Esophagus squamous epithelium (tissue), 4 donors: Measurements from ENCODE around the gene TNS1.

ENCODE experiments used
- CTCF ChIP-seq, 6 experiments: fragments of 450-650 bp in 4 of 6; fragments of 200-600 bp in 2 of 6; sonication (generic) in 2 of 6; IDR thresholded peaks; one replicate each; pipeline ENCODE4 v1.5.1; 2016 to 2019; ENCODE audit warnings: antibody characterized with exemption in 6 of 6, mild to moderate bottlenecking in 4 of 6, moderate library complexity in 4 of 6
- POLR2A ChIP-seq, 4 donors: fragments of 450-650 bp; IDR thresholded peaks; one replicate each; pipeline ENCODE4 v1.6.1; 2017; ENCODE audit warnings: antibody characterized with exemption in 4 of 4, mild to moderate bottlenecking in 4 of 4, moderate library complexity in 3 of 4

- TF ChIP-seq CTCF (IDR thresholded peaks at IDR 0.05) (no peak), POLR2A (IDR thresholded peaks at IDR 0.05) (no peak)
Measured at GRCh38 chr2:218020281-218020680, 17.5 kb upstream of the TNS1 start.
